ENCODE measurements around the gene CFLAR.

CFLAR gene

GRCh38 chr2:201108341-201108740, 7.6 kb upstream of the CFLAR start:
- no peak overlapping the region for H3K4me2 ChIP-seq (ENCODE audit: low read length)
- H4K20me1 ChIP-seq (ENCODE audit: insufficient read depth, low read length) = no peaks in the 10 kb centered on the region
- no peak overlapping the region for H2AFZ ChIP-seq (ENCODE audit: low read depth, low read length)
- no peaks in the 10 kb centered on the region for H3K36me3 ChIP-seq (replicated peaks; ENCODE audit: low read depth, low read length)
- H3K9ac ChIP-seq (ENCODE audit: low read length) = no peak overlapping the region
- H3K27ac ChIP-seq (ENCODE audit: low read length) = no peak overlapping the region
- no peaks in the 10 kb centered on the region for H3K79me2 ChIP-seq (ENCODE audit: low read length)
- no peak overlapping the region for H3K4me3 ChIP-seq (ENCODE audit: low read length)
- TF ChIP-seq CTCF (IDR thresholded peaks at IDR 0.05; ENCODE audit: low read depth, low read length) = no peak
- no peak for TF ChIP-seq EZH2phosphoT487 (IDR thresholded peaks at IDR 0.05; ENCODE audit: low read depth)
- H3K27me3 ChIP-seq (ENCODE audit: low read depth, low read length) = no peaks in the 10 kb centered on the region
- H3K9me3 ChIP-seq (ENCODE audit: insufficient read depth, low read length) = no peaks in the 10 kb centered on the region
- H3K4me1 ChIP-seq (ENCODE audit: low read length) = no peaks in the 10 kb centered on the region

GRCh38 chr2:201109186-201109585, 6.8 kb upstream of the CFLAR start:
- no peaks in the 10 kb centered on the region for H4K20me1 ChIP-seq (ENCODE audit: insufficient read depth, low read length)
- H3K27me3 ChIP-seq (ENCODE audit: low read depth, low read length) = no peaks in the 10 kb centered on the region
- H3K36me3 ChIP-seq (replicated peaks; ENCODE audit: low read depth, low read length) = no peaks in the 10 kb centered on the region
- no peak overlapping the region for H3K4me3 ChIP-seq (ENCODE audit: low read length)
- H2AFZ ChIP-seq (ENCODE audit: low read depth, low read length) = no peak overlapping the region
- H3K9me3 ChIP-seq (ENCODE audit: insufficient read depth, low read length) = no peaks in the 10 kb centered on the region
- H3K4me2 ChIP-seq (ENCODE audit: low read length) = no peak overlapping the region
- no peak overlapping the region for H3K9ac ChIP-seq (ENCODE audit: low read length)
- H3K4me1 ChIP-seq (ENCODE audit: low read length) = no peaks in the 10 kb centered on the region
- no peaks in the 10 kb centered on the region for H3K79me2 ChIP-seq (ENCODE audit: low read length)
- no peak overlapping the region for H3K27ac ChIP-seq (ENCODE audit: low read length)
- TF ChIP-seq EZH2phosphoT487 (IDR thresholded peaks at IDR 0.05; ENCODE audit: low read depth) (no peak), CTCF (IDR thresholded peaks at IDR 0.05; ENCODE audit: low read depth, low read length) (no peak)

- Histone ChIP-seq H3K9ac (ENCODE audit: low read length) (no peak overlapping the region), H4K20me1 (ENCODE audit: insufficient read depth, low read length) (no peaks in the 10 kb centered on the region), H3K4me1 (ENCODE audit: low read length) (peaks cover 8% of the 10 kb centered on the region), H3K27me3 (ENCODE audit: low read depth, low read length) (no peaks in the 10 kb centered on the region), H3K27ac (ENCODE audit: low read length) (no peak overlapping the region), H3K36me3 (replicated peaks; ENCODE audit: low read depth, low read length) (no peaks in the 10 kb centered on the region), H3K9me3 (ENCODE audit: insufficient read depth, low read length) (no peaks in the 10 kb centered on the region), H3K4me3 (ENCODE audit: low read length) (no peak overlapping the region), H2AFZ (ENCODE audit: low read depth, low read length) (no peak overlapping the region), H3K4me2 (ENCODE audit: low read length) (no peak overlapping the region), H3K79me2 (ENCODE audit: low read length) (peaks cover 9% of the 10 kb centered on the region)
- no peak for TF ChIP-seq EZH2phosphoT487 (IDR thresholded peaks at IDR 0.05; ENCODE audit: low read depth)
- no peak for TF ChIP-seq CTCF (IDR thresholded peaks at IDR 0.05; ENCODE audit: low read depth, low read length)
Observed at GRCh38 chr2:201110615-201111014, 5.3 kb upstream of the CFLAR start.

GRCh38 chr2:201111096-201111495, 4.9 kb upstream of the CFLAR start:
- Histone ChIP-seq H4K20me1 (ENCODE audit: insufficient read depth, low read length) (no peaks in the 10 kb centered on the region), H3K4me3 (ENCODE audit: low read length) (no peak overlapping the region), H3K36me3 (replicated peaks; ENCODE audit: low read depth, low read length) (no peaks in the 10 kb centered on the region), H3K27me3 (ENCODE audit: low read depth, low read length) (no peaks in the 10 kb centered on the region), H3K27ac (ENCODE audit: low read length) (no peak overlapping the region), H3K79me2 (ENCODE audit: low read length) (peaks cover 13% of the 10 kb centered on the region), H3K4me1 (ENCODE audit: low read length) (peaks cover 11% of the 10 kb centered on the region), H3K9me3 (ENCODE audit: insufficient read depth, low read length) (no peaks in the 10 kb centered on the region), H2AFZ (ENCODE audit: low read depth, low read length) (no peak overlapping the region), H3K4me2 (ENCODE audit: low read length) (no peak overlapping the region), H3K9ac (ENCODE audit: low read length) (no peak overlapping the region)
- no peak for TF ChIP-seq EZH2phosphoT487 (IDR thresholded peaks at IDR 0.05; ENCODE audit: low read depth)
- no peak for TF ChIP-seq CTCF (IDR thresholded peaks at IDR 0.05; ENCODE audit: low read depth, low read length)
